Loucy (cell line): ENCODE measurements around the gene NPBWR2.

Experiments
- H2AFZ ChIP-seq: fragments of 200-600 bp; sonication (generic); 2 replicates; pipeline ENCODE4 v1.6.0; 2016; ENCODE audit warnings: antibody characterized with exemption, mild to moderate bottlenecking, low read length, moderate library complexity
- H3F3A ChIP-seq: fragments of 200-600 bp; 2 replicates; pipeline ENCODE4 v1.6.0; 2016; ENCODE audit warnings: antibody characterized with exemption, low read depth, mild to moderate bottlenecking
- H3K27me3 ChIP-seq: fragments of 200-600 bp; sonication (generic); 2 replicates; pipeline ENCODE4 v1.6.1; 2014; ENCODE audit warnings: low read length, mild to moderate bottlenecking; ENCODE audit not compliant: insufficient read depth, poor library complexity, severe bottlenecking
- H3K36me3 ChIP-seq: fragments of 200-600 bp; sonication (generic); 2 replicates; pipeline ENCODE4 v1.6.1; 2016; ENCODE audit warnings: low read length; ENCODE audit not compliant: insufficient read depth
- H3K4me1 ChIP-seq: fragments of 200-600 bp; sonication (generic); 2 replicates; pipeline ENCODE4 v1.5.1; 2014; ENCODE audit warnings: low read length, mild to moderate bottlenecking; ENCODE audit not compliant: insufficient read depth, poor library complexity, severe bottlenecking
- H3K4me2 ChIP-seq: fragments of 200-600 bp; sonication (generic); 2 replicates; pipeline ENCODE4 v1.6.0; 2014; ENCODE audit warnings: antibody characterized with exemption, low read length, low read depth, mild to moderate bottlenecking; ENCODE audit not compliant: poor library complexity, severe bottlenecking
- H3K4me3 ChIP-seq: fragments of 200-600 bp; sonication (generic); 2 replicates; pipeline ENCODE4 v1.5.1; 2014; ENCODE audit warnings: low read length, mild to moderate bottlenecking, mixed read lengths; ENCODE audit not compliant: poor library complexity, severe bottlenecking
- H3K79me2 ChIP-seq: fragments of 200-600 bp; sonication (generic); 2 replicates; pipeline ENCODE4 v1.6.1; 2014; ENCODE audit warnings: low read length; ENCODE audit not compliant: insufficient read depth
- H3K9ac ChIP-seq: fragments of 200-600 bp; sonication (generic); 2 replicates; pipeline ENCODE4 v1.6.0; 2014; ENCODE audit warnings: mild to moderate bottlenecking, low read depth, low read length, moderate library complexity; ENCODE audit not compliant: poor library complexity, severe bottlenecking
- H3K9me2 ChIP-seq: fragments of 200-600 bp; sonication (generic); replicated peaks from 2 replicates; pipeline ENCODE4 v1.6.1; 2016; ENCODE audit warnings: low read depth, low read length, mixed read lengths
- H3K9me3 ChIP-seq: fragments of 200-600 bp; sonication (generic); 2 replicates; pipeline ENCODE4 v1.6.1; 2014; ENCODE audit warnings: mild to moderate bottlenecking, antibody characterized with exemption, low read length, low read depth; ENCODE audit not compliant: insufficient read depth
- H4K20me1 ChIP-seq: fragments of 200-600 bp; sonication (generic); 2 replicates; pipeline ENCODE4 v1.6.0; 2014; ENCODE audit warnings: antibody characterized with exemption, low read length, mild to moderate bottlenecking; ENCODE audit not compliant: insufficient read depth, poor library complexity, severe bottlenecking
- CTCF ChIP-seq: fragments of 200-600 bp; sonication (generic); conservative IDR thresholded peaks from 2 replicates; pipeline ENCODE4 v1.5.1; 2014; ENCODE audit warnings: mild to moderate bottlenecking, antibody characterized with exemption, low read length
- EZH2phosphoT487 ChIP-seq: fragments of 200-600 bp; IDR thresholded peaks from 2 replicates; pipeline ENCODE4 v1.6.1; 2018; ENCODE audit warnings: antibody characterized with exemption, mild to moderate bottlenecking, moderate library complexity, borderline replicate concordance

NPBWR2 gene

GRCh38 chr20:64080813-64081623, 26.3 kb downstream of the NPBWR2 start:
- Histone ChIP-seq H3K4me1 (peaks cover 45% of the 10 kb centered on the region), H3K4me3 (no peak overlapping the region), H3K9me3 (no peaks in the 10 kb centered on the region), H3K9me2 (no peaks in the 10 kb centered on the region), H3K36me3 (no peaks in the 10 kb centered on the region), H4K20me1 (no peaks in the 10 kb centered on the region), H3K9ac (no peak overlapping the region), H3K79me2 (0 out of 2 replicates have a peak, but pooled peaks cover 11% of the 10 kb centered on the region), H3K4me2 (peak overlapping the region; percentile 90), H2AFZ (no peak overlapping the region), H3K27me3 (no peaks in the 10 kb centered on the region), H3F3A (peaks cover 20% of the 10 kb centered on the region)
- no peak for TF ChIP-seq CTCF
- TF ChIP-seq EZH2phosphoT487, result no peak

- no peaks in the 10 kb centered on the region for H3K36me3 ChIP-seq
- peak within 1 kb of the TSS; percentile 98 for H3K4me2 ChIP-seq
Observed at GRCh38 chr20:64080013-64080812, 27.2 kb downstream of the NPBWR2 start, which contains the start of gene OPRL1. TSS of gene OPRL1 (plus strand) at chr20:64080082. CDS start at chr20:64092721, 12,639 bp downstream.

More at GRCh38 chr20:64080013-64080812, 27.2 kb downstream of the NPBWR2 start, which contains the start of gene OPRL1:
- H2AFZ ChIP-seq, result peak within 1 kb of the TSS; percentile 45; the same call in 1 of the 2 replicates
- H3K4me3 ChIP-seq, result peak within 1 kb of the TSS; percentile 83
- TF ChIP-seq EZH2phosphoT487 (no peak), CTCF (no peak)
- no peaks in the 10 kb centered on the region for H3K9me2 ChIP-seq
- 0 out of 2 replicates have a peak, but pooled peaks cover 11% of the 10 kb centered on the region for H3K79me2 ChIP-seq
- H3F3A ChIP-seq, result peaks cover 20% of the 10 kb centered on the region
- H4K20me1 ChIP-seq, result no peaks in the 10 kb centered on the region
- H3K27me3 ChIP-seq, result no peaks in the 10 kb centered on the region
- H3K4me1 ChIP-seq, result peaks cover 45% of the 10 kb centered on the region
- H3K9ac ChIP-seq, result peak within 1 kb of the TSS; percentile 86
- H3K9me3 ChIP-seq, result no peaks in the 10 kb centered on the region
